ENCODE results near the gene ATP8B4.

DNA sequence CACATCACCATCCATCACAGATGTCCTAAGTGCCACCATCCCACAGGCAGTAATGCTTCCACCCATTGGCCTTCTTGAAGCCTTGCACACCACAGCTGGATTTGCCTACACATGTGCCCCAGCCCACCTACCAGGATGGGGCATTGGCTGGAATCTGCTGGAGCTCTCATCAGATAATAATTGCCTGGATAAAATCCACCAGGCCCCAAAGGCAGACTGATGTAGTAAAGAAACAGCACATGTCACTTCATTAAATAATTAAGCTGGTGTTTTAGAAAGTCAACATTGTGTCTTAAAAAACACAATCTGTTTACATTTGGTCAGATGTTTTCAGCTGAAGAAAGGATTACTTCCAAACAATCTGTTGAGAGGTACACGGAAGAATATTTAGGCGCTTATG is 229.5 kb downstream of the ATP8B4 start:
- TF ChIP-seq, protein P1, sequence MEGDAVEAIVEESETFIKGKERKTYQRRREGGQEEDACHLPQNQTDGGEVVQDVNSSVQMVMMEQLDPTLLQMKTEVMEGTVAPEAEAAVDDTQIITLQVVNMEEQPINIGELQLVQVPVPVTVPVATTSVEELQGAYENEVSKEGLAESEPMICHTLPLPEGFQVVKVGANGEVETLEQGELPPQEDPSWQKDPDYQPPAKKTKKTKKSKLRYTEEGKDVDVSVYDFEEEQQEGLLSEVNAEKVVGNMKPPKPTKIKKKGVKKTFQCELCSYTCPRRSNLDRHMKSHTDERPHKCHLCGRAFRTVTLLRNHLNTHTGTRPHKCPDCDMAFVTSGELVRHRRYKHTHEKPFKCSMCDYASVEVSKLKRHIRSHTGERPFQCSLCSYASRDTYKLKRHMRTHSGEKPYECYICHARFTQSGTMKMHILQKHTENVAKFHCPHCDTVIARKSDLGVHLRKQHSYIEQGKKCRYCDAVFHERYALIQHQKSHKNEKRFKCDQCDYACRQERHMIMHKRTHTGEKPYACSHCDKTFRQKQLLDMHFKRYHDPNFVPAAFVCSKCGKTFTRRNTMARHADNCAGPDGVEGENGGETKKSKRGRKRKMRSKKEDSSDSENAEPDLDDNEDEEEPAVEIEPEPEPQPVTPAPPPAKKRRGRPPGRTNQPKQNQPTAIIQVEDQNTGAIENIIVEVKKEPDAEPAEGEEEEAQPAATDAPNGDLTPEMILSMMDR (IDR thresholded peaks at IDR 0.05): no peak
- TF ChIP-seq EP300 (IDR thresholded peaks at IDR 0.05): no peak
- TF ChIP-seq POLR2A (IDR thresholded peaks at IDR 0.05): no peak
- no peak for TF ChIP-seq POLR2AphosphoS5 (IDR thresholded peaks at IDR 0.05)

Data from upper lobe of left lung (tissue), 4 donors.